DND-41 (cell line): Measurements from ENCODE around the gene FOXD3.

Experiments
- CTCF ChIP-seq: IDR thresholded peaks from 2 replicates; pipeline ENCODE4 v1.5.1; 2012; ENCODE audit warnings: borderline replicate concordance, low read length, moderate library complexity, mild to moderate bottlenecking; ENCODE audit not compliant: poor library complexity, severe bottlenecking; ENCODE audit errors: extremely low read depth
- EZH2 ChIP-seq: IDR thresholded peaks from 3 replicates; pipeline ENCODE4 v1.6.1; 2012; ENCODE audit warnings: borderline replicate concordance, low read depth, mild to moderate bottlenecking, moderate library complexity, low read length, inconsistent platforms; ENCODE audit not compliant: severe bottlenecking

GRCh38 chr1:63366908-63367214 is 44.5 kb downstream of the FOXD3 start:
- TF ChIP-seq CTCF: no peak
- no peak for TF ChIP-seq EZH2
